NCI-H82 treated with DMSO at 0.1 percent for 48 hours (cell line): Measurements from ENCODE around the gene ALX3.
"Not testable (repeated sequence)": the region's sequence is repeated elsewhere in the genome, so short reads cannot be mapped to it uniquely, and the experiment has no call there.

Source experiments
- DNase-seq: peaks from one replicate; lab custom pipeline; 2025; ENCODE audit not compliant: unreplicated experiment; lab: John Stamatoyannopoulos, UW

The ALX3 gene

GRCh38 chr1:110048923-110049601, 21.4 kb downstream of the ALX3 start:
- no peak for DNase-seq

- no peak for DNase-seq
These were observed 22.2 kb downstream of the ALX3 start for GRCh38 chr1:110048240-110048639.

DNA sequence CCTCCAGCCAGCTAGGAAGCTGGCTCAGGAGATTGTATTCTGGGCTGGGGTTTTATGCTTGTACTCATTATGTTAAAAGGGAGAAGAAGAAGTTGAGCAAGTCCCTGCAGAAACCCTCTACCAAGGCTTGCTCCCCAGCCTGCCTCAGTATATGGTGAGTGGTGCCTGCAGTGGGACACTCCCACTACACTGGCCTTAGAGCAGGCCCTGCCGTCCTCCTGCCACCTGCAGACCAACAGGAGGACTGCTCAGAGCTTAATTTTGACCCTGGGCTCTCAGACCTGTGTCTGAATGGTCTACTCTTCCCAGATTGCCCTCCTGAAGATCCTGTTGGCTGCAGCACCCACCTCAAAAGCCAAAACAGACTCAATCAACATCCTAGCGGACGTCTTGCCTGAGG, 23.0 kb downstream of the ALX3 start:
- no peak for DNase-seq

DNA sequence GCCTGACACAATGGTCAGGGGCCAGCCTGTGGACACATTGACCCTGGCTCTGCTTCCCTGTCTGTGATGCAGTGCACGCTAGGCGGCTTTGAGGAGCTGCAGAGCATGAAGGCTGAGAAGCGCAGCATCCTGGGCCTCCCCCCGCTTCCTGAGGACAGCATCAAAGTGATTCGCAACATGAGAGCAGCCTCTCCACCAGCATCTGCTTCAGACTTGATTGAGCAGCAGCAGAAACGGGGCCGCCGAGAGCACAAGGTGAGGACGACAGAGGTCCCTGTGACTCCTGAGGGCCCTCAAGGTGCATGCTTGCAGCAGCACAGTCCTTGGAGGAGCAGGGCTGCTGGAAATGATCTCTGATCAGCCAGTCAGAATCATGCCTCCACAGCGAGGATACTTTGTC, 27.5 kb downstream of the ALX3 start:
- no peak for DNase-seq

DNA sequence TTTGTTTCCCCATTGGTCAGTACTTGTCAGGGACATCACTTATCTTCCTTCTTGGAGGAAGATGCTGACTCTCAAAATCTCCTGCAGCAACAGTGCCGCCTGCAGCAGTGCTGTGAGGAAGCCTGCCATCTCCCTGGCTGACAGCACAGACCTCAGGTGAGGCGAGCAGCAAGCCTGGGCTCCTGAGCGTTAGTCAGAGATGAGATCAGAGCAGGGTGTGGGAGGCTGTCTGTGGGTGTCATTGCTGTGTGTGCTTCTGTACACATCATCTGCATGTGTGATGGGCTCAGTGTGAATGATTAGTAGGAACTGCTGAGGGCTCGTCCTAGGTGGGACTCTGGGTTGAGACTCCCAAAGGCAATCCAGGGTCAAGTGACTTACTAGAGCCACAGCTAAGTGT, 29.9 kb downstream of the ALX3 start:
- DNase-seq = no peak

DNA sequence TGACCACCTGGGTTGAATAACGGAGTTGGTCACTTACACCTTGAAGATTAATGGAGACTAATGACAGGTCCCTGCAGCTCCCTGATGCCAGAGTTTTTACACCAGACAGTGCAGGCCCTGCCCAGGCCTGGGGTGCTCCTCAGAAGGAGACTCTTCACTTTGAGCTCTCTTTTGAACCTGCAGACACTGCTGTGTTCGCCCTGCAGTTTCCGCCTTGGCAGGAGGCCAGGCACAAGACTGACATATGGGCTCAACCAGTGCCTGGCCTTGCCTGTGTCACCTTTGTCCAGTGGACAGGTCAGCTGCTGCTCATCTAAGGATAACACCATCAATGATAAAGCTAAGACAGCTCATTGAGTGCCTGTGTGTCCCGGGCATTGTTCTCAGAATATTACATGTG, 30.8 kb downstream of the ALX3 start:
- no peak for DNase-seq

GRCh38 chr1:110038271-110038670, 32.2 kb downstream of the ALX3 start:
- DNase-seq = no peak

- no peak for DNase-seq
These were observed 35.2 kb downstream of the ALX3 start for GRCh38 chr1:110035236-110035752.

- peak; percentile 83 for DNase-seq
These were observed 35.8 kb downstream of the ALX3 start, which contains the start of gene STRIP1 for GRCh38 chr1:110034451-110035235. STRIP1 (plus strand) TSS chr1:110034624; CDS start chr1:110034638, 14 bp downstream.

GRCh38 chr1:110034040-110034450, 36.4 kb downstream of the ALX3 start:
- DNase-seq = no peak

DNA sequence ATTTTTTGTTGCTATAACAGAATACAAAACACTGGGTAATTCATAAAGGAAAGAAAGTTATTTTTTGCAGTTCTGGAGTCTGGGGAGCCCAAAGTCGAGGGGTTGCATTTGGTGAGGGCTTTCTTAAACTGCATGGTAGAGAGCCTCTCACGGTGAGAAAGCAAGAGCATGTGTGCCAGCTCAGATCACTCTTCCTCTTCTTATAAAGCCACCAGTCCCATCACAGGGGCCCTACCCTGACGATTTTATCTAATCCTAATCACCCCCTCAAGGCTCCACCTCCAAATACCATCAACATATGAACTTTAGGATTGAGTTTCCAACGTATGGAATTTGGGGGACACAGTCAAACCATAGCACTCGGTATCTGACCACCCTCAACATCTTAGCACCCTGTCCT, 37.1 kb downstream of the ALX3 start:
- DNase-seq = no peak

DNA sequence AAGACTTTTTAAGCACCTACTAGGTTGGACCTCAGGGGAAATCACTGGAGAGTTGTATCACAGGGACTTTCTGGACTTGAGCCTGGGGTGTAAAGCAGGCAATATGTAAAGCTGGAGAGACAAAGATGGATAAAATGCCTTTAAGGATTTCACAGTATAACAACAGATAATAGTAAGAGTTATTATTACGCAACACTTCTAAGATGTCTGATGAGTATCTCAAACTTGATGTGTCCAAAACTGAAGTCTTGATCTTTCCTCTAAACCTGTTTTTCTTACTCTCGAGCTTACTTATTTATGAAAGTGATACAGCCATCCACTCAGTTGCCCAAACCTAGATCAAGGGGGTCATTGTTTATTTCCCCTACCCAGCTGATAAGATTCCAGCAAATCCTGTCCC, 38.1 kb downstream of the ALX3 start:
- DNase-seq = no peak

DNA sequence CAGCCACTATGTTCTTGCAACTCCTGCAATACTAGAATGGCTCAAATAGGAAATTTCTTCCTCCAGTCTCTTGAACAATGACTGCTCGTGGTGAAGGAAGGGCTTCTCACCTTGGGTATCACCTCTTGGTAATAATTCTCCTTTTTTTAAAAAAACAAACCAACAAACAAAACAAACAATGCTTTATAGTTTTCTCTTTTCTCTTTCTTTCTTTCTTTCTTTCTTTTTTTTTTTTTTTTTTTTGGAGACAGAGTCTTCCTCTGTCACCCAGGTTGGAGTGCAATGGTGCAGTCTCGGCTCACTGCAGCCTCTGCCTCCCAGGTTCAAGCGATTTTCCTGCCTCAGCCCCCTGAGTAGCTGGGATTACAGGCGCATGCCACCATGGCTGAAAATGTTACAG, 39.8 kb downstream of the ALX3 start:
- not testable (repeated sequence) for DNase-seq

DNA sequence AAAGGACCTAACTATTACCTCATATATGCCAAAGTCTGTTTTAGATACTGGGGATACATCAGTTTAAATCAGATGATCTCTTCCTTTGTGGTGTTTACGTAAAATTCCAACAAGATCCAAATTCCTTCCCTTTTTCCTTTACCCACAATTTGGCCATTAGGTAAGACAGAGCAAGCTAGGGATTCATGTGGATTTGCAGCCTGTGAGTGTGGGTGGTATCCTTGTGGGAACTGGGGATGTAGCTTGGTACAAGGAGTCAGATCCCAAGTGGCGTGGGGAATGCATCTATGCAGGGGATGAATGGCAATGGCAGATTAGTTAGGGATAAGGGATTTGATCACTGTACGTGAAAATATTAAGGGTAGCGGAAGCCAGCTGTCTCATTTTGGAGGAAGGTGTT, 45.9 kb downstream of the ALX3 start:
- DNase-seq = no peak

GRCh38 chr1:110021285-110021684, 49.2 kb downstream of the ALX3 start:
- no peak for DNase-seq

DNA sequence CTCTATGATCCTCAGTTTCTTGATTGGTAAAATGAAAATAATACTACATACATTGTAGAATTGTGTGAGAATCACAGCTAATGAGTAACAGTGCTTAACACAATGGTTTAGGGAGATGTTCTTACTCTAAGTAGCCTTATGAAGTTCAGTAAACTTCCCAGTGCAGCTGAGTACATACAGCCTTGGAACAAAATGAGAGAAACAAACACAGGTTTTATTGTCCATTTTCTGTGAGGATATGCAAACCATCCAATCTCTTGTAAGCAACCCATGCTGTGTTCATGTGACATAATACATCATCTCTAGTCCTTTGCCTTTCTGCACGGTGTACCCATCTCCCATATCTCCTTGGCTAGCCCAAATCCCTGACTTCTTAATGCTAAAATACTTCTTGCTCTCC, 50.7 kb downstream of the ALX3 start:
- no peak for DNase-seq

GRCh38 chr1:110018396-110018795, 52.1 kb downstream of the ALX3 start:
- DNase-seq = no peak

GRCh38 chr1:110017792-110018191, 52.7 kb downstream of the ALX3 start:
- no peak for DNase-seq

GRCh38 chr1:110012100-110012780, 58.2 kb downstream of the ALX3 start:
- DNase-seq = no peak

- no peak for DNase-seq
These were observed 58.9 kb downstream of the ALX3 start for GRCh38 chr1:110011527-110012041.
